Measurements from ENCODE around the gene TRIM58.

Gene TRIM58

GRCh38 chr1:247895976-247896375, 39.0 kb downstream of the TRIM58 start:
- DNase-seq = no peak

GRCh38 chr1:247904122-247904521, 47.1 kb downstream of the TRIM58 start:
- DNase-seq = no peak

- DNase-seq = no peak
Observed at GRCh38 chr1:247905181-247905580, 48.2 kb downstream of the TRIM58 start.

- no peak for DNase-seq
Observed at GRCh38 chr1:247905910-247906503, 49.0 kb downstream of the TRIM58 start.

DNA sequence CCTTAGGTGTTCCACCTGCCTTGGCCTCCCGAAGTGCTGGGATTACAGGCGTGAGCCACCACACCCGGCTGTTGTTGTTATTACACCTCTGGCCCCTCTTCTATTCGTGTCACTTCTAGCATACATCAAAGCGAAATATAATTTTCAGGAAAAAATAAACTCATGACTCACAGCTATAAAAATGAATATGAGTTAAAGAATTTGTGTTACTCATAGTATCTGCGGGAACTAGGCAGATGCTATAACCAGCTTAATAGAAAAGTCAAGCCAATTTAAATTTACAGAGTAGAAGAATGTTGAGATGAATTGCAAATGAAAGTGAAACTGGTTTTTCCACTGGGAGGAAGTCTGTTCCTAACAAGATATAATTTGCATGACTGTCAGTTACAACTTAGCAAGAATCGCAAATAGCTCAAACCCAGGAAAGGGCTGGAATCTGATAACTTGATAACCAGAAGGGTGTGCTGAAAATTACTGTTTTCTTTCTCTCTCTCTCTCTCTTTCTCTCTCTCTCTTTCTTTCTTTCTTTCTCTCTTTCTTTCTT, 49.6 kb downstream of the TRIM58 start:
- DNase-seq = no peak

- no peak for DNase-seq
Observed at GRCh38 chr1:247908766-247909165, 51.8 kb downstream of the TRIM58 start.

GRCh38 chr1:247913786-247914185, 56.8 kb downstream of the TRIM58 start:
- no peak for DNase-seq

GRCh38 chr1:247914941-247915662, 58.1 kb downstream of the TRIM58 start:
- DNase-seq = no peak

DNA sequence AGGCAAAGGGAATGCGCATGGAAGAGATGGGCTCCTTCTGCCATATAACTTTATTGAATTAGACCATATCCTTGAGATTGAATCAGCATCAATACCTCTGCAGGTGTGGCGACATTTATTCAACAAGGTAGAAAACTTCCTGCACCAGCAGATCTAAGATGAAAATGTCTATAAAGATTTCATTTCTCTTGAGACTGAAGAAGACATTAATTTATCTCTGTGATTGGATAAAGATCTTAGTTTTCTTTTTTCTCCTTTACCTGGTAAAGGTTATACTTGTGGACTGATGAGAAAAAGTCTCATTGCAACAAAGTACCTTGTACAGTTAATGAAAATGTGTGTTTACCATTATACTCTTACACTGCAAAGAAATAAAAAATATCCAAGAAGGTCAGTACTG, 63.0 kb downstream of the TRIM58 start, which contains the start of gene OR2T8:
OR2T8 (plus strand) TSS at position 301 of the 400 bp plus-strand sequence. CDS start 766 bp downstream, outside the sequence.
- DNase-seq = no peak

DNA sequence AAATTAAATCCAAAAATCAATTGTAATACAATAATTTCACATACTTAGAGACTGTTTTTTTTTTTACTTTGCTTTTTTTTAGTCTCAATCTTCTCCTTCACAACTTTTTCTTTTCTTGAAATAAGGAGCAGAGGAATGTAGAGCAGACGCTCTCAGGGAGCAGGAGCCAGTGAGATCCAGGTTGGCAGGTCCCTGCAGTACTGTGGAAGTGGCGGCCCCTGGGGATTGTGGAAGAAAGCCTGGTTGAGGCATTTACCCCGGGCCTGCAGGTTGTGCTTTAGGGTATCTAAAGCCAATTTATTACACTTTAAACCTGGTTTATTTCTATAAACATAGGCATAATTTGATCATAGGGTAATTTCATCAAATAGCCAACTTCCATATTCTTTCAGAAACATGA, 67.0 kb downstream of the TRIM58 start:
- DNase-seq = no peak

- no peak for DNase-seq
Observed at GRCh38 chr1:247924868-247925267, 67.9 kb downstream of the TRIM58 start, which contains the start of gene OR2AJ1. TSS of gene OR2AJ1 (plus strand) at chr1:247924889. CDS start at chr1:247933769, 8,880 bp downstream.
